Activated CD4-positive, alpha-beta T cell treated with anti-CD3 and anti-CD28 coated beads for 1 hour (primary cell): ENCODE data around the gene SVEP1.
"Not testable (repeated sequence)": the region's sequence is repeated elsewhere in the genome, so short reads cannot be mapped to it uniquely, and the experiment has no call there.

Experiments used
- DNase-seq: peaks from one replicate; pipeline ENCODE4 v3.0.0-alpha.2; 2020

The SVEP1 gene

DNA sequence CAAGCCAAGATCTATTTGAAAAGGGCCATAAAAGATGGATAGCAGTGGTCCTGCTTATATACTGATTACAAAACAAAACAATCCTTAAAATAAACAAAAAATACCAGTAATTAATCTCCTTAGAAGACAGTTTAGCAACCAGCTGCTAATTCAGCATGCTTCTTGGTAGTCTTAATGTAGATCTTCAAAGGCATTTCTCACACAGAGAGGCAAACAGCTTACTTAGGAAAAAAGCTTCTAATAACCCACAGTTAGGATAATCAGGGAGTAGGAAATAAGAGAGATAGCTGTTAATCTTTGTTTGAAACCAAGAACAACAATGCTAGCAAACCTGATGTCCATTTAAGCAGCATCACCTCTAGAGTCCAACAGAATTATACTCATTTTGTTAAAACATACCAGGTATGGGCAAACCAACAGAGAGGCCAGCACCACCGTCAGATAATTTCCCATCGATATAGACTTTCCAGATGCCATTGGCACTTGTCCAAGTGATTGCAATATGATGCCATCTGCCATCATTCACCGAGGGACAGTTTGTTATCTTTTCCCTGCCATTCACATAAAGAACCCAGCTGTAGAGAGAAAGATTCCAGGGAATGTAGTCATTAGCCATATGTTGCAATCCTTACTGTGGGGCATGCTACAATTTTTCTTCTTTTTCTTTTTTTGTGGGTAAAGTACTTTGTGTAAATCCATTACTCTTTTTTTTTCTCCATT is 136.2 kb downstream of the SVEP1 start:
- DNase-seq = no peak

DNA sequence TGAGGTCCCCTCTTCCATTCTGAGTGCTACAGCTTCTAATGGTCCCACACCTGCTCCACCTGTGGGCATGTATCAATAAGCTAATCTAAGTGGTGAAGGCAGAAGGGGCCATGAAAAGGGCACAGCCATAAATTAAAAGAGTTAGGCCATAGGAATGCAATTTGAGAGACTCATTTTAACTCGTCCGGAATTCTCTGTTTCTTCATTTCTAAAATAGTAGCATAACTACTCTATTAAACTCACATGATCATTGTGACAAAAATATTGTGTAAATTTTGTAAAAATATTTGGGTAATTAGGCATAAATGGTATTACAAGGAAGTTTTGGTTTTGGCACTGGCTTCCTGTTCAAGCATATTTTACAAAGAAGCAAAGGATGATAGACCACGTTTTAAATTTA is 138.7 kb downstream of the SVEP1 start:
- DNase-seq = no peak

DNA sequence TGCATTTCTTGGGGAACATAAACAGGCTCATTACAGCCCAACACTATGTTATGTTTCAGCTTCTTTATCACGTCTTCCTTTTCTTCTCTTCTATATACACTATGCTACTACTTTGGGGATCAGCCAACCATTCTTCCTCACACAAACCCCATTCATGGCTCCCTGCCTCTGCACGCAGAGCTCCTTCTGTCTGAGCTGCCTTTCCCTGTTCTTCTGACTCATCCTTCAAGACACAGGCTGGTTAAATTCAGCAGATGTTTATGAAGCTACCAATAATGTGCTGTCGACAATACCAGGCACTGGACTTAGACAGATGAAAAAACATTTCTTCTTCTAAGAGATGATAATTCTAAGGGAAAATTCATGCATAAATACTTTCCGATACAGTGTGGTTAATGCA is 139.4 kb downstream of the SVEP1 start:
- DNase-seq = no peak

DNA sequence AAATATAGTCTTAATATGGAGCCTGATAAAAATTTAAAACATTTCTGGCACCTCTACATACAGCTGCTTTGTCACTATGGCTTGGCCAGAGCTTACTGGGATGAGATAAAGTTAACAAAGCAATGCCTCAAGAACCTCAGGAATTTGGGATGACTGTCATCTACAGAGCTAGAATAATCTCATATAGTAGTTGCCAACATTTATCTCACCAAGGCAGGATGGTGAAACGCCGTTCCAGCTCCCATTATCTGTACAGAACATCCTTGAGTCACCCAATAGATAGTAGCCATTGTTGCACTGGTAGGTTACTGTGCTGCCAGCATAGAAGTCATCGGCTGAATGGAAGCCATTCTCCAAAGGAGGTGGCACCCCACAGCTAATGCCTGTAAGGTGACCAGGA is 147.3 kb downstream of the SVEP1 start:
- no peak for DNase-seq

DNA sequence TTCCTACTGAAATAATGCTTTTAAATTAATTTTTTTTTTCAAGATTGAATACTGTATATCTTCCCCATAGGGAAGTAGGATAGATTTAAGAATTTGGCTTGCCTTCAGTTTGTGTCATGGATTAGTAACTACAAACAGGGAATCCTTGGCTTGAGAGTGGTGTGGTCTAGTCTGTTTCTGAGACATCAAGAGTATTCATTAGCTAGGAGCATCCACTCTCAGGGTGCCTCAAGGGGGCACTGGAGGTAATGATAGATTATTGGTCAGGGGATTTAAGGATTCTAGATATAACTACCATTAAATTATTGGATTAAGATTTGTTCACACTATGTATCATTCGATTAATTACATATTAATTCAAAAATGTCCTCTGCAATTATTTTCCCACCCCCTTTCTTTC is 150.1 kb downstream of the SVEP1 start:
- DNase-seq = no peak

DNA sequence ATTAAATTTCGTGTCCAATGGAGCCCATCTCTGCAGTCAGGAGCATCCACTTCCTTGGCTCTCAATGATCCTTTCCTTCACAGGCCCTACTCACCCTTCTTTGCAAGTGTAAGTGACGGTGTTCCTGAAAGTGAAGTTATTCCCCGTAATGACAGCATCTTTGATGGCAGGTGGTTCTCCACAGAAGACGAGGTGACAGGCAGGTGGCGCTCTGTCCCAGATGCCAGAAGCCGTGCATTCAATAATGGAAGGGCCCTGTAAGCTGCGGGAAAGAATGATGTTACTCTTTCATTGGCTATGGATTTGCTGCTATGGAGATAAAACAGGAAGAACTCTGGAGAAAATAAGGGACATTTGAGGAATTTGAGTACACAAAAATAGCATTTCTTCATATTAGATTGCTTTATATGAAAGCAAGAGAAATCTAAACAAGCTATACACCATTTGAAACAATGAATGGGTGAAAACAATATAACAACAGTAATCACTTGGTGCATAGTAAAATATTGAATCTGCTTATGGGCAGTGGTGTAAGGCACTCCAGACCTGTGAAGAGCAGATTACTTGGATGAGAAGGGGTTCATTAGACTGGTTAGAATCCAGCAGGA is 151.9 kb downstream of the SVEP1 start:
- no peak for DNase-seq

DNA sequence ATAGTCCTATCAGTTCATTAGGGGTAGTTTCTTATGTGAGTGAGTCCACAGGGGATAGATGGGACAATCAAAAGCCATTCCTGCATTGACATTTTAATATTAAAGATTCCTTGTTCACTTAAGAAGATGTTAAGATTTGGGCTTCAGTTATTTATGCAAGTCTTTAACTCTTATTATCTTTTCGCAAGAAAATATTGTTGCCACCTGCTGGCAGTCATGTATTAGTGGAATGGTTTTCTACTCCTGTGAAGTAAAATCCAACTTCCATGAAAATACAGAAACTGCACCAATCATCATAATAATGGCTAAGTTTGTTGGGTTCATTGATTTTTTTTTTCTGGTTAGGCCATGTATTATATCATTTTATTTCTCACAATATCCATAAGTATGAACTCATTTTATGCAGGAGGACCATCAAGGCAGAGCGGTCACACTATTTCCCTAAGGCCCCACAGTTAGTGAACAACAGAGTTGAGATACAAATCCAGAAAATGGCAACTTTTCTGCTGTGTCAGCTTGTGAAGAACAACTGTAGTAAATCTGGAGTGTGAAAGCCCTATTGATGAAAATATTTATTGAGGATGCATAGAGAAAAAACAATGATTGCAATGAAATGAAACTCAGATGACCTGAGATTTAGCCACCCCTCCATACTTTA is 153.4 kb downstream of the SVEP1 start:
- no peak for DNase-seq

DNA sequence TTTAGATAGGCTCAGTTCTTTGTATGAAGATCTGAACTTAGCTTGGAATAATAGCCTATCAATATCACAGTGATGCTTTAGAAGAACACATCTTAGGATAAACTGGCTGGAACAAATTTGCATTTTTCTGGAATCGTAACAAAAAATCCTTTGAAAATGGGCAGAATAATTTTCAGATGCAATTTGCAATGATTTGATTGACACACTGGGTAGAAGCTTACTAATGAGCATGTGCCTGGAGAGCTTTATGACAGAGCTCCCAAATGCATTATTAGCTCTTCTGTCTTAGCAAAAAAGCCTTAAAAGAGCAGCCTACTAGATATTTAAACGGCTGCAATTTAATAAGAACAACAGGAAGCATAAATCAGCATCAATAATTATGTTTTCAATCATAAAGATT is 165.1 kb downstream of the SVEP1 start:
- DNase-seq = no peak

DNA sequence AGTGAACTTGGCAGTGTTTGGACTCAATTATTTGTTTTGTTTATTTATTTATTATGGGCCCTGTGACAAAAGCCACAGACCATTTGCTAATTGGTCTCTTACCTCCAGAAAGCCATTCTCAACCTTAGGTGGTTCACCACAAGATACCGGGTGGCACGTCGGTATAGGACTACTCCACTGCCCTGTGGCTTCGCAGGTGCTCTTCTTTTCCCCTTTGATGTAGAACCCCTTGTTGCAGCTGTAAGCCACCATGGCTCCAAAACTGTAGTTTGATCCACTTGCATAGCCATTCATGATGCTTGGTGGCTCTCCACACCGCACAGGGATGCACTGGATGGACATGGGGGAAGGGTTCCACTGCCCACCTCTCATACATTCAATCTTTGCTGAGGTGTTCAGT is 168.6 kb downstream of the SVEP1 start:
- no peak for DNase-seq

DNA sequence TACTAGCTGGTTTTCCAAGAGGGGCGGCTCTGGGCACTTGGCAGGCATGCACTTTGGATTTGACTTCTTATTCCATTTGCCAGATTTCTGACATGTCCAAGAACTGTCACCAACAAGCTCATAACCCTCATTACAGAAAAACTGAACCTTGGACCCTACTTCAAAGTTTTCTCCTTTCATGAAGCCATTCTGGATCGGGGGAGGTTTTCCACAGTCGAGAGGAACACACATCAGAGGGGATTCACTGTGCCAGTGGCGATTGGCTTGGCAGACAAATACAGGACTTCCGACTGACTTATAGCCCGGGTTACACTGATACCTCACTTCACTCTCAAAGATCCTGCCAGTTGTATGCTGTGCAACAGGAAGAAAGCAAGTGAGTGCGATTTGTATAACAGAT is 170.9 kb downstream of the SVEP1 start:
- DNase-seq = no peak

DNA sequence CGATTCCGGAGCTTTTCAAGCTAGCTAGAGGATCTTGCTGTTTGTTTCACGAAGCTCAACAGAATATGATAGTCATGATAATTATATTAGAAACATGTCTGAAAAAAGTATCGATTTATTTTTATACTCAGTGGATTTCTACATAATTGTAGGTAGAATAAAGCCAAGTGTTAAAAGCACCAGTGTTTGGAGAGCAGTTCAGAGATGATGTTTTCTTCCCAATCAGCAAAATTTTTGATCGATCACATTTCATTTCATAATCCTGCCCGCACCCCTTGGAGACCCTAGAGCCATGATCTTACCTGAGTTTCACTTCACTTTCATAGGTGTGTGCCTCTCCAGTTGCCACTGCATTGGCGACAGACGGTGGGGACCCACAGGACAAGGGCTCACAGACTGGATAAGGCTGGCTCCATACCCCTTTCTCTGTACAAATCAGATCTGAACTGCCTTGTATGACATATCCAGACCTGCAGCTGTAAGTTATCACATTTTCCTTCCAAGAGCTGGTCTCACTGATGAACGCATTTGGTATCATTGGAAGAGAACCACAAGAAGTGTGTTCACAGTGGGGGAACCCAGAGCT is 173.6 kb downstream of the SVEP1 start:
- no peak for DNase-seq

DNA sequence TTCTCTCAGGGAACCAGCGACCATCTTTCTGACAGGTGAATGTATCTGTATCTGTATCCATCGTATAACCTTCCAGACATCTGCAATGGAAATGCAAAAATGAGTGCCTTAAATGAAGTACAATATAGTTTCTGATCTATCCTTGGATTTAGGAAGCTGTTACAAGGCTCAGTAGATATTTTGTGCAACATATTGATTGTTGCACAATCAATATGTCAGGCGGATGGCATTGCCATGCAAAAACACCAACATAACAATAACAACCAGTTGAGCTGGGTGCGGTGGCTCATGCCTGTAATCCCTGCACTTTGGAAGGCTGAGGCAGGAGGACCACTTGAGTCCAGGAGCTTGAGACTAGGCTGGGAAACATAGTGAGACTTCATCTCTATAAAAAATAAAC is 175.1 kb downstream of the SVEP1 start:
- DNase-seq = no peak

DNA sequence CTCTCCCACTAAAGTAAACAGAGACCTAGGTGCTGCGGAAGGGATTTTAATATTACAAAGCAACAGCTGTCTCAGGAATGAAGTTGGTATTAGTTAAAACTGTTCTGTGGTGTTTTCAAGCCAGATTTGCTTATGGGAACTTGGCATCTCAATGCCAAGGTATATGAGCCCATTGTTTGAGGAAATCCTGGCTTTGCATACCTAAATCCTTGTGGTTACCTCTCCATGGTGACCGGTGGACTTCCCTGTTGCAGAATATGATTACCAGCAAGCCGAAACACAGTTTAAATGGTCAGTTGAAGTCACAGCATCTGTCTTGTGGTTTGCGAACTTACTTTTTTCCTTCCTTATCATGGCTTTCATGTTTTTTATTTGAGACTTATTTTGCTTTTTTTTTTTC is 179.6 kb downstream of the SVEP1 start:
- DNase-seq = no peak

DNA sequence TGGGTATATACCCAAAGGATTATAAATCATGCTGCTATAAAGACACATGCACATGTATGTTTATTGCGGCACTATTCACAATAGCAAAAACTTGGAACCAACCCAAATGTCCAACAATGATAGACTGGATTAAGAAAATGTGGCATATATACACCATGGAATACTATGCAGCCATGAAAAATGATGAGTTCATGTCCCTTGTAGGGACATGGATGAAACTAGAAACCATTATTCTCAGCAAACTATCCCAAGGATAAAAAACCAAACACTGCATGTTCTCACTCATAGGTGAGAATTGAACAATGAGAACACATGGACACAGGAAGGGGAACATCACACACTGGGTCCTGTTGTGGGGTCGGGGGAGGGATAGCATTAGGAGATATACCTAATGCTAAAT is 180.5 kb downstream of the SVEP1 start:
- not testable (repeated sequence) for DNase-seq

DNA sequence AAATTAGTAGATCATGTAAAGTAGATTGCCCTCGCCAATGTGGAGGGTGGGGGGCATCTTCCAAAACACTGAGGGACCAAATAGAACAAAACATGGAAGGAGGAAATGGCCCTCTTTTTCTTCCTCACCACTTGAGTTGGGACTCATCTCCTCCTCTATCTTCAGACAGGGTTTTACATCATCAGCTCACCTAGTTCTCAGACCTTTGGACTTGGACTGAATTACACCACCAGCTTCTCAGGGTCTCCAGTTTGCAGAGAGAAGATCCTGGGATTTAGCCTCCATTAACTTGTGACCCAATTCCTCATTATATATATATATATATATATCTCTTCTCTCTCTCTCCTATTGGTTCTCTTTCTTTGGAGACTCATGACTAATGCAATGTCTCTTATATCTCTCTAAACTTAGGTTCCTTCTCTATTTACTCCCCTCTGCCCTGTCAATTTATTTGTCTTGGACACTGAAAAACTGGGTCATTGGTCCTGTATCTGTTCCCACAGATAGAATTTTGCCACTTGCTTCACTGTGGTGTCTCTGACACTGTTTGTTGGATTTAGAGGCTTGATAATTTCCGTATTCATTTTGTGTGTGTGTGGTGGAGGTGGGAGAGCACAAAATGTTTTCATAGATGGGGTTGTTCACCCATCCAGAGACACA is 187.6 kb downstream of the SVEP1 start:
- DNase-seq = no peak

DNA sequence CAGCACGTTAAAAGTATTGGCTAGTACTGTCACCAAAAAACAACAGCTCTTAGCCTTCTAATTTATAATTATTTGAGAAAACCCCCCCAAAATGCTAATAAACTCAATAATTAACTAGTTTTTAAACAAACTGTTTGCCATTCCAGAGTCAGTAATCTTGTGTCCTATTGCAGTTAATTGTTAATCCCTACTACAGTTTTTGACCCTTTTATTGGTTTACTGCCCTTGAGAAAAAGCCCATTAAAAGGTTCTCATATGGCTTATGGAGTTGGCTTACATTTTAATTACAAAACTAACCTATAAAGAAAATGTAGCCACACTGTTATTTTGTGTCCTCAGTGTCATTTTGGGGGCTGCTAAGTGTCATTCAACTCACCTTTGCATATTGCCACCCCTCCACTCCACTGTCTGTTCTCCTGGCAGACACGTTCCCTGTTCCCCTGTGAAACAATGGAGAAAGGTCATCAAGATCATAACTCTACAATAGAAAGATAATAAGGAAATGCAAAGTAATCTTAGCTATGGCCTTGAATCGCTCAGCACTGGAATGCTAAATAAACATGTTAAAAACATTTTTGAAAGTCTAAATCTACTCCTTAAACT is 190.3 kb downstream of the SVEP1 start:
- no peak for DNase-seq

DNA sequence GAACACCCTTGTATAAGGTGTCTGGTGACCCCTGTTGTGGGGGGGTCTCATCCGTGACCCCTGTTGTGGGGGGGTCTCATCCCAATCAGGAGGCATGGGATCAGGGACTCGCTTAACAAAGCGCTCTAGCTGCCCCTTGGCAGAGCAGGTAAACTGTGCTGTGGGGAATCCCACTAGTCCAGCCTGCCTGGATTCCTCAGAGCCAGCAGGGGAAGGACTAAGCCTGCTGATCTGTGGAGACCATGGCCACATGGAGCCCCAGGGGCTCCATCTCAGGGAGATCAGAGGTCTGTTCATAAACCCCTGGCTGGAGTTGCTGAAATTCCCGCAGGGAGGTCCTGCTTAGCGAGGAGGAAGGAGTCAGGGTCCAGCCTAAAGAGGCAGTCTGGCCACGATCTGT is 196.1 kb downstream of the SVEP1 start:
- DNase-seq = no peak

DNA sequence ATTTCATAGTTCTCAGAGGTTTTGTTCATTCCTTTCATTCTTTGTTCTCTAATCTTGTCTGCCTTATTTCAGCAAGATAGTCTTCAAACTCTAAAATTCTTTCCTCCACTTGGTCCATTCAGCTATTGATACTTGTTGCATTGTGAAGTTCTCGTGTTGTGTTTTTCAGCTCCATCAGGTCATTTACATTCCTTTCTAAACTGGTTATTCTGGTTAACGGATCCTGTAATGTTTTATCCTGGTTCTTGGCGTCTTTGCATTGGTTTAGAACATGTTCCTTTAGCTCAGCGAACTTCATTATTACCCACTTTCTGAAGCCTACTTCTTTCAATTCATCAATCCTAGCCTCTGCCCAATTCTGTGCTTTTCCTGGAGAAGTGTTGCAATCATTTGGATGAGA is 196.8 kb downstream of the SVEP1 start:
- DNase-seq = no peak

DNA sequence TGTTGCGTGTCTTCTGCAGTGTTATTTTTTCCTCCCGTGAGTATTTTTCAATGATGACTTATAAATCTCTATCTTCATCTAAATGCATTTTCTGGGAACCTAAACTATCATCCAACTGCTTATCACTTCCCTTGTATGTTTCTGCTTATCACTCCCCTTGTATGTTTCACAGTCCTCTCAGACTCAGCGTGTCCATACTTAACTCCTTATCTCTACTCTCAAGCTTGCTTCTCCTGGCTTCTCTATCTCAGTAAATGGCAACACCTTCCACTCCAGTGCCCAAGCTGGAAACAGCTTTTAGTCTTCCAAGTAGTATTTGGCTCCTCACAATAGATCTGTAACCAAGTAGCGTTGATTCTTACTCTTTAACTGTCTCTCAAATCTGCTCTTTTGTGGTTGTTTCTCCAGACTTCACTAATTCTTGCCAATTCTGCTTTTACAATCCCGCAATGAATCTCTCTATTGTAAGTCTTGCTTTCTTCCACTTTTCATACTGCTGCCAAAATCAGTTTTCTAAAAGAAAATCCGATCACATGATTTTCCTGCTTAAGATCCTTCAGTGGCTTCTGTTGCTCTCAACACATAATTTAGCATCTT is 208.0 kb downstream of the SVEP1 start:
- no peak for DNase-seq

DNA sequence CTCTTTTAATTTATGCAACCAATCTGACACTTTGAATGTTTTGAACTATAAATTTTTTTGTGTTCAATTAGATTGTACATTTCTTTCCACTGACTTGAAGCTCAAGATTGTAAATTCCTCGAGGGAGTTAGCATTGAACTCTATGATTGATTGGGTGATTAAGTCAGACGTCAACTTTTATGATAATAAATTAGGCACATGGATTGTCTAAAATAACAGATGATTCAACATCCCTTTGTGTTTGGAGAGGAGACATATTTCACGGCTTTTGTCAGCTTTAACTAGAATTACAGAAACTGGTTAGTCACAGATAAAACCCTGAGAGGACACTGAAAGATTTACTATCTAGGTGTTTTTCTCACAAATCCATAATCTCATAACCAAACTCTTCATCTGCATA is 209.2 kb downstream of the SVEP1 start:
- no peak for DNase-seq

DNA sequence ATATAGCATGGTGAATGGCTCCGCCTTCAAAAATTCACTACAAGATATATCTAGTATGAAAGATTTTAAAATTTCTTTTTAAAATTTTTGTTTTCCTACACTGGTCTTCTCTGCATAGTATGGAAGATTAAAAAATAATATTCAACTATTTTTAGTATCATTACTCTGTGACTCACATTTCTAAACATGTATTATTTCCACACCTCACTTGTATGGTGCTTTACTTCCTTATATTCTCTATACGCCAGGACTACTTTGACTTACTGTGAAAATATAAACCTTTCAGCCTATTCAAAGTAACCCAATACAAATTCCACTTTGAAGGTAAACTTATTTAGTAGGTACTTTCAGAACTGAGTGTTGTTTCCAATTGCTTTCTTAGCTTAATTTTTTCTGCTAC is 215.1 kb downstream of the SVEP1 start:
- DNase-seq = no peak

DNA sequence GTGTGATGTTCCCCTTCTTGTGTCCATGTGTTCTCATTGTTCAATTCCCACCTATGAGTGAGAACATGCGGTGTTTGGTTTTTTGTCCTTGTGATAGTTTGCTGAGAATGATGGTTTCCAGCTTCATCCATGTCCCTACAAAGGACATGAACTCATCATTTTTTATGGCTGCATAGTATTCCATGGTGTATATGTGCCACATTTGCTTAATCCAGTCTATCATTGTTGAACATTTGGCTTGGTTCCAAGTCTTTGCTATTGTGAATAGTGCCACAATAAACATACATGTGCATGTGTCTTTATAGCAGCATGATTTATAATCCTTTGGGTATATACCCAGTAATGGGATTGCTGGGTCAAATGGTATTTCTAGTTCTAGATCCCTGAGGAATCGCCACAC is 220.5 kb downstream of the SVEP1 start:
- not testable (repeated sequence) for DNase-seq

DNA sequence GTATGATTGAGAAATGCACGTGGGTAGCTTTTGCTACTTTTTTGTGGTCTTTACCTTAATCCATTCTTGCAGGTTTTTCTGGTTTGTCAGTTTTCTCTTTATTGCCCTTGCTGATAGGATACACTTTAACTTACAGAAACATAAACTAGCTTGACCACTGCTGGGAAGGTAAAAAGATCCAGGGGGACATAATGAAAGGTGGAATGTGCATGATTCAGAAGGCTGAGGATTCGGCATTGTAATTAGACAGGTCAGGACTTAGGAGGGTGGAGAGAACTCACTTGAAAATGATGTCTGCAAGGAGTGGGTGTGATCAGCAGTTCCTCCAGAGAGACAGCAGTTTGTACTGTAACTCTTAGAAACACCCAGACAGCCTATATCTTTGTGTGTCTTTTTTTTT is 222.0 kb downstream of the SVEP1 start:
- no peak for DNase-seq
